HuH-7 (cell line): ENCODE data around the gene TUBB4A.
"Not testable (repeated sequence)": the region's sequence is repeated elsewhere in the genome, so short reads cannot be mapped to it uniquely, and the experiment has no call there.

Experiments used
- DNase-seq: peaks from one replicate; pipeline ENCODE4 v3.0.0; 2011; ENCODE audit warnings: low spot score

TUBB4A gene

DNA sequence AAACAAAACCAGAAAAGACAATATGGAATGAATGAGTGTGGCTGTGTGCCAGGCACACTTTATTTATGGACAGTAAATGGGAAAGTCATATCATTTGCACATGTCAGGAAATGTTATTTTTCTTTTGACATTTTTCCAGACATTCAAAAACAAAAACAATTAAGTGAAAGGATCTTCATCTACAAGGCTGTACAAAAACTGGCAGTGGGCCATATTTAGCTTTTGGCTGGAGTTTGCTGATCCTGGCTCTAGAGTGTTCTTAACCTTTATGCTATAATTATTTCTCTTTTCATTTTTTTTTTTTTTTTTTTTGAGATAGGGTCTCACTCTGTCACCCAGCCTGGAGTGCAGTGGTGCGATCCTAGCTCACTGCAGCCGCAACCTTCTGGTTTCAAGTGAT, 22.2 kb upstream of the TUBB4A start:
- DNase-seq, result no peak

DNA sequence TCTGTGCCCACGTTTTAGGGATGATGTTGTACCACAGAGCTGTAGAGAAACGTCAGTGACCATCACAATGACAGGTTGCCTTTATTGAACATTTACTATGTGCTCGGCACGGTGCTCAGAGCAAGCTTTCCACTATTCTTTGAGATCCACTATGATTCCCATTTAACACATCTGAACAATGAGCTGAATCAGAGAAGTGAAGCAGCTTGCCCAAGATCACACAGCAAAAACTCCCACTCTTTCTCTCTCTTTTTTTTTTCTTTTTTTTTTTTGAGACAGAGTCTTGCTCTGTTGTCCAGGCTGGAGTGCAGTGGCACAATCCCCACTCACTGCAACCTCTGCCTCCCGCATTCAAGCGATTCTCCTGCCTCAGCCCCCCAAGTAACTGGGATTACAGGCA, 20.6 kb upstream of the TUBB4A start:
- no peak for DNase-seq

DNA sequence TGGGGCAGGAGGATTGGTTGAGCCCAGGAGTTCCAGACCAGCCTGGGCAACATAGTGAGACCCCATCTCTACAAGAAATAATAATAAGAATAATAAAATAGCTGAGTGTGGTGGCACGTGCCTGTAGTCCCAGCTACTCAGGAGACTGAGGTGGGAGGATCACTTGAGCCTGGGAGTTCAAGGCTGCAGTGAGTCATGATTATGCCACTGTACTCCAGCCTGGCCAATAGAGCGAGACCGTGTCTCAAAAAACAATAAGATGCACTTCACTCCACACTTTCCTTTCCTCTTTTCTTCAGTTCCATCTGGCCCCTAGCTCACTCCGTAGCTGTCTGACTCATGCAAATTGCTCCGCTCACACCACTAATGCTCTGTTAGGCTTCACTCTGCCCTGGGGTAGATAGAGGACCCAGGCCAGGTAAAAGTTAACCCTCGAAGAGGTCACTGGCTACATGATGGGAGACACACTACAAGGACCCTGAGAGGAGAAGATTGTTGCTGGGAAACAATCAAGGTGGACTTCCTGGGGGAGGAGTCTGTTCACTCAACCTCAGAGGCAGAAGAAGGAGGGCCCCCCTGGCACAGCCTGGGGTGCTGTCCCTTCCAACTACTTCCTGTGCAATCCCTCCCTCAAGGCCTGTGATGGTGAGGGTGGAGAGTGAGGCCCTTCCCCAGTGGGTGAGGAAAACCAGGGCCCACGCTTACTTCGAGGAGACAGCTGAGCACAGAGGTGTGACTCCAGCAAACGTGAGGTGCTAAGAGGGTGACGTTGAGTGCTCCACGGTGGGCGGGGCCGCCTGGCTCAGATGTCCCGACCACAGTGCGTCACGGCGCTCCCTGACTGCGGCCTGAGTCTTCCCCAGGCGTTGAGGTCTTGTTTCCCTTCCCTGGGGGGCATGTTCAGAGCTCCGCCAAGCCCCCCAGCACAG, 19.9 kb upstream of the TUBB4A start:
- no peak for DNase-seq

DNA sequence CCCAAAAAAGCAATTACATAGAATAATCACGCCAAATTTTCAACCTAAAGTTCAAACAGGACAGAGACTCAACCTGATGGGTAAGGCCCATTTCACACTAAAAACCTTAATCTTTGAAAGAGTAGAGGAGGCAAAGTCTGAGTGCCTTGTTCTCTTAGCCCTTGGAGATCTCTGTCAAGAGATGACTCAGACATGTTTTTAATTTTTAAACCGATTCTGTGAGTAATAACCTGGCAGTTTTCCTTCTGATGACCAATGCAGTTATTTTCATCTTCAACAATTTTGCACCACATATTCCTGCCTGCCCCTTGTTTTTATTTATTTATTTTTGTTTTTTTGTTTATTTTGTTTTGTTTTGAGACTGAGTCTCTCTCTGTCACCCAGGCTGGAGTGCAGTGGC, 17.2 kb upstream of the TUBB4A start:
- DNase-seq, result no peak

DNA sequence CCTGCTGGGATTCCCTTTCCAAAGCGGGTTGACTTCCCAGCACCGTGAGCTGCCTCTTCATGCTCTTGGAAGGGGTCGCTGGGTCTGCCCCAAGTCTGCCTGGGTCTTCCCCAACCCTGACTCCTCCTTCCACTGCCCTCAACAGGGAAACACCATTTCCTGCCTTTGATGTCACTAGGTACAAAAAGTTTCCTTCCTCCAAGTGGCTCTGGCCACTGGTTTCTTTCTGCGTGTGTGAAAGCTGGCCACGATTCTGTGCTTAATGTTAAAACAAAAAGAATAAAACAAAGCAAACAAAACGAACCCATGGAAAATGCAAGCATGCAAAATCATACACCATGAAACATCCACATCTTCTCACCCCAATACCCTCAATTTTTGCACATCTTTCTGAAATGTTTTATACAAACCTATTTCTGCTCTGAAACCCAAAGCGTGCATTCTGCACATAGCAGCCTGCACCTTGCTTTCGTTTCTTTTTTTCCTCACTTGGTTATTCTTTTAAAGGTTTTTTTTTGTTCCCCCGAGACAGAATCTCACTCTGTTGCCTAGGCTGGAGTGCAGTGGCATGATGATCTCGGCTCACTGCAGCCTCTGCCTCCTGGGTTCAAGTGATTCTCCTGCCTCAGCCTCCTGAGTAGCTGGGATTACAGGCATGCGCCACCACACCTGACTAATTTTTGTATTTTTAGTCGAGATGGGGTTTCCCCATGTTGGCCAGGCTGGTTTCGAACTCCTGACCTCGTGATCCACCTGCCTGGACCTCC, 16.2 kb upstream of the TUBB4A start:
- DNase-seq, result no peak

DNA sequence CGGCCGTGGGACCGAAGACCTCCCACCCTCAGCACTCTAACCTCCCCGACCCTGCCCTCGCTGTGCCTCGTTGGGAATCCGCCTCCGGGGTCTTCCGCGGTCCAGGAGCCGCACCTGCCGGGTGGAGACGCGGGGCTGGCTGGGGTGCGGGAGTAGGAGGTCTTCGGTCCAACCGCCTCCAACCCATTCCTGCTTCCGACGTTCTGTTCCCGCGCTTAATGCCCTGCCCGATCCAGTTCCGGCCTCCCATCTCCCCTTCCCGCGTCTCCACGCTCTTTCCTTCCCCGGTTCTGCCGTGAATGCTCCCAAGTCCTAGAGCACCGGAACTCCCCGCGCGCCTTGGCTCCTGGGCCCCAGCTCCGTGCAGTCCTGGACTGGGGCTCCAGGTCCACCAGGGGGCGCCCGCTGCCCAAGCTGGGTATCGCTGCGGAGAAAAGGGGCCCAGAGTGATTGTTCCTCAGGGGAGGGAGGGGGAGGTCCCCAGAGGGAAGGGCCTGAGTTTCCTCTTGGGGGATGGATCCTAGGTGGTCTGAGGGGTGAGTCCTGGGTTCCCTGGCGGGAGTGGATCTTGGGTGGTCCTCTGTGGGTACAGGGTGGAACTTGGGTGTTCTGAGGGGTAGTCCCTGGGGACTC, 14.7 kb upstream of the TUBB4A start:
- DNase-seq, result peak; percentile 84

DNA sequence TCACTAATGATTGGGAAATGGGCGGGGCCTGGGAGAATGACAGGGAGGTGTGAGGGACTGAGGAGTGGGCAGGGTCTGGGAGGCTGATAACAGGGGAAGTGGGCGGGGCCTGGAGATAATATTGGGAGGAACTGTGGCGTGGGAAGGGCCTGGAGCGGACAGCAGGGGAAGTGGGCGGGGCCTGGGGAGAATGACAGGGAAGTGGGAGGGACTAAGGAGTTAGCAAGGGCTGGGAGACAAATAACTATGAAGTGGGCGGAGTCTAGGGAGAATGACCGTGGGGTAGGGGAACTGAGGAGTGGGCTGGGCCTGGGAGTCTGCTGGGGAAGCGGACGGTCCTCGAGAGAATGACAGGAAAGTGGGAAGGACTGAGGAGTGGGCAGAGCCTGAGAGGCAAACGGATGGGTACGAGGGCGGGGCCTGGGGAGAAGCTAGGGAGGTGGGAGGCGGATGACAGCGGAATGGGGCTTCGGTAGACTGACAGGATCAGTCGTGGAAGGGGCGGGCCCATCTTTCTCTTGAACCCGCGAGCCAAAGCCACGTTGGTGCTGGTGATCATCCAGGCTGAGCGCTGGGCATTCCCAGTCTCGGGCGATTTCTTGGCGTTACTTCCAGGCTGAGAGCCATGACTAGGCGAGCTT, 14.0 kb upstream of the TUBB4A start:
- peak; percentile 71 for DNase-seq

DNA sequence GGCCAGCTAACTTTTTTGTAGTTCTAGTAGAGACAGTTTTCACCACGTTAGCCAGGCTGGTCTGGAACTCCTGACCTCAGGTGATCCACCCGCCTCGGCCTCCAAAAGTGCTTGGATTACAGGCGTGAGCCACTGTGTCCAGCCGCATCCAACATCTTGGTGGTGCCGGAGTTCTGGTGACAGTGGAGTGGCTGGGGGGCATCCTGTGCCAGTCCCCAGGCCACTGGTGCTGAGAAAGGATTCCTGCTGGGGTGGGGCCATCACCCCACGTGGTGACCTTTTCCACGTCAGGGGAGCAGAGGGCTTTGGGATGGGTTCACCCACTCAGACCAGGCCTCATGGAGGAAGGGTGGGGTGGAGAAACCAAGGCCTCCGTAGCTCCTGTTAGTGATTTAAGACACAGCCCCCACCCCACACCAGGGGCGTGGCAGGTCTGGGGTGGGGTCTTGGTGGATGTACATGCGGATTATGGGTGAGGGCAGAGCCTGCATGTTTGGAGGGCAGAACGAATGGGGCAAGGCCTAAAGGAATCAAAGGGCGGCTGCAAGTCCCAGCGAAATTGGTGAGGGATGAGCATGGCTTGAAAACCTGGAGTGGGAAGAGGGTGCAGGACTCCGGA, 12.9 kb upstream of the TUBB4A start:
- no peak for DNase-seq

DNA sequence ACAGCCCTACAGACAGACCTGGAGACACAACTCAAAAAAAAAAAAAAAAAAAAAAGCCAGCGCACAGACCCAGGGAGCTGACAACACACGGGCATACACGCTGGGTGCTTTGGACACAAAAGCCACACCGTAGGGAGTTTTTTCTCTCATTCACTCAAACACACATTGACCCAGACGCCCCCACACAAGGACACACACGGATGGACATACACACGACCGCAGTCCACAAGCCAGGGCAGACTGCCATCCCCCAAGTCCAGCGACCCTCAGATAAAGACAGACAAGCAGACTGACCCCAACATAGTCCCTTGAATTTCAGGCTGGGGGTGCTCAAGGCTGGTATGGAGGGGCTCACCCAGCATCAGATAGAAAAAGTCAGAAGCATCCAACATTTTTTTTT, 12.0 kb upstream of the TUBB4A start:
- no peak for DNase-seq

DNA sequence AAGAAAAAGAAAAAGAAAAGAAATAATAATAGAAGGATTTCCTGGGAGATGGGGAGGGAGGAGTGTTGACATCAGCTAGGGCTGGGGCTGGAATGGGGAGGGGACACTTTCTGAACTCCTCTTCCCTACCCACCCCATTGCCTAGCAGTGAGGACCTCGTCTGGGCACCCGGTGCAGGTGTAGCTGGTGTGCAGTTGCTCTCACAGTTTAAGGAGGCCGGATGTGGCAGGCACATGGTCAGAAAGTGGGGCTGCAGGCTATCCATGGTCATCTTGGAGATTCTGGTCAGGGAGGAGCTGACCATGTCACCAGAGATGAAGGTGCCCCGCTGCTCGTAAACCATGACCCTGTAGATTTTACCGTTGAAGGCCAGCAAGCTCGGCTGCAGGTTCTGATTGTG, 8.5 kb upstream of the TUBB4A start:
- DNase-seq, result no peak

DNA sequence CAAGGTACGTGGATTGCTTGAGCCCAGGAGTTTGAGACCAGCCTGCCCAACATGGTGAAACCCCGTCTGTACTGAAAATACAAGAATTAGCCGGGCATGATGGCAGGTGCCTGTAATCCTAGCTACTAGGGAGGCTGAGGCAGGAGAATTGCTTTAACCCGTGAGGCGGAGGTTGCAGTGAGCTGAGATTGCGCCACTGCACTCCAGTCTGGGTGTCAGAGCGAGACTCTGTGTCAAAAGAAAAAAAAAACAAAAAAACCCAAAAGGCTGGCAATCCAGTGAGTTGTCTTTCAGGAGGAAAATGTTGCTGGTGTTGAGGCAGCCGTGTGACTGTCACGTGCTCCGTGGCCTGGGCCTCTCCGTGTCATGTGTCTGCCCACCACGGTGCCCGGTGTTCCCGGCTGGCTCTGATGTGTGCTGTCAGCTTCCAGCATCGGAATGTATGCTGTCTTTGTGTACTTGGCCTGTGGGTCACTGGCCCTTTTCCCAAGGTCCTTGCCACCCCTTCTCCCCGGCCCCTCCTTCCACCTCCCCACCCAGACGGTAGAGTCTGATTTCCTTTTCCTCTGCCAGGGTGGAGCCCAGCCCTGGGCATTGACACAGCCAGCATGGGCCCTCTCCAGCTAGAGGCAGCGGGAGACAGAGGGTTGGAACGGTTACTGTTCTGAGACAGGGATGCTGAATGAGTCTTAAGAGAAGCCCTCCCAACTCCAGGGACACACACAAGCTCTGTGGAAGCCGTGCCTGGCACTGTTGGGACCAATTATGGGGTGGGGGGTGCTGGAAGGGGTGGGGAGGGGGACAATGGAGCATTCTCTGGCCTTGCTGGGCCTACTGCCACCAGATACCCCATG, 7.2 kb upstream of the TUBB4A start:
- DNase-seq, result no peak

DNA sequence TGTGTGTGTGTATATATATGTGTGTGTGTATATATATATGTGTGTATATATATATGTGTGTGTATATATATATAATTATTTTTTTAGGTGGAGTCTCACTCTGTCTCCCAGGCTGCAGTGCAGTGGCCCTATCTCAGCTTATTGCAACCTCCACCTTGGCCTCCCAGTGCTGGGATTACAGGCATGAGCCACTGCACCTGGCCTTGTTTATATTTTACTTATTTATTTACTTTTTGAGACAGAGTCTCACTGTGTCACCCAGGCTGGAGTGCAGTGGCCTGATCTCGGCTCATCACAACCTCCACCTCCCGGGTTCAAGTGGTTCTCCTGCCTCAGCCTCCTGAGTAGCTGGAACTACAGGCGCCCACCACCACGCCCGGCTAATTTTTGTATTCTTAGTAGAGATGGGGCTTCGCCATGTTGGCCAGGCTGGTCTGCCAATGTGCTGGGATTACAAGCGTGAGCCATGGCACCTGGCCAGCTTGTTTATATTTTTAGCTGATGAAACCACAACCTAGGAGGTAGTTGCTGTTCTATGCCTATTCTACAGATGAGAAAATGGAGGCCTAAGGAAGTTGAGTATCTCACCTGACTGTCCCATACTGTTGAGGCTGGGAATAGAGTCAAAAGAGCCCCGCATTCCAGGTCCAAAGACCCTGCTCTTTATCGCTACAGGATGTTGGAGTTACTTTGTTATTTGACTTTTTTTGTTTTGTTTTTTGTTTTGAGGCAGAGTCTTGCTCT, 6.1 kb upstream of the TUBB4A start:
- DNase-seq, result not testable (repeated sequence)

DNA sequence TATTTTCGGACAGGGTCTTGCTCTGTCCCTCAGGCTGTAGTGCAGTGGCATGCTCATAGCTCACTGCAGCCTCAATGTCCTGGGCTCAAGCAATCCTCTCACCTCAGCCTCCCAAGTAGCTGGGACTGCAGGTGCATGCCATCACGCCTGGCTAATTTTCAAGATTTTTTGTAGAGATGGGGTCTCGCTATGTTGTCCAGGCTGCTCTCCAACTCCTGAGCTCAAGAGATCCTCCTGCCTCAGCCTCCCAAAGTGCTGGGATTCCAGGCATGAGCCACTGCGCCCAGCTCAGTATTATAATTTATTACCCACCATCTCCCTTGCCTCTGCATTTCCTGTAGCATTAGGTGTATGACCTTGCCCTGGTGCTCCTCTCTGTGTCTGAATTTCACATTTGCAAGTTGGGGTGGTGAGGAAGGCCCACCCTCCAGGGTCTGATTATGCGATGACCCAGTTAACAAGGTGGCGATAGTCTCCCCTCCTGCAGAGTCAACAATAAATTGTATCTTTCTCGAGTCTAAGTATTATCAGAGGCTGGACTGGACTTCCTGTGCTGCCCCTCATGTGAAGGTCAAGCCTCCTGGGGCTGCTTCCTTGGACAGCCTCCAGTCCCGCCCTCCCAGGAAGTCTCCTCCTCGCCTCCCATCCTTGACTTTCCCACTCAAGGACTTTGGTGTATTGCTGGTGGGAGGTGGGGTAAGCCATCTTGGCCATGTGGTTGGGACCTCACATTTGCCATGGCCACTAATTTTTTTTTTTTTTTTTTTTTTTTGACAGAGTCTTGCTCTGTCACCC, 1.5 kb upstream of the TUBB4A start:
- no peak for DNase-seq

DNA sequence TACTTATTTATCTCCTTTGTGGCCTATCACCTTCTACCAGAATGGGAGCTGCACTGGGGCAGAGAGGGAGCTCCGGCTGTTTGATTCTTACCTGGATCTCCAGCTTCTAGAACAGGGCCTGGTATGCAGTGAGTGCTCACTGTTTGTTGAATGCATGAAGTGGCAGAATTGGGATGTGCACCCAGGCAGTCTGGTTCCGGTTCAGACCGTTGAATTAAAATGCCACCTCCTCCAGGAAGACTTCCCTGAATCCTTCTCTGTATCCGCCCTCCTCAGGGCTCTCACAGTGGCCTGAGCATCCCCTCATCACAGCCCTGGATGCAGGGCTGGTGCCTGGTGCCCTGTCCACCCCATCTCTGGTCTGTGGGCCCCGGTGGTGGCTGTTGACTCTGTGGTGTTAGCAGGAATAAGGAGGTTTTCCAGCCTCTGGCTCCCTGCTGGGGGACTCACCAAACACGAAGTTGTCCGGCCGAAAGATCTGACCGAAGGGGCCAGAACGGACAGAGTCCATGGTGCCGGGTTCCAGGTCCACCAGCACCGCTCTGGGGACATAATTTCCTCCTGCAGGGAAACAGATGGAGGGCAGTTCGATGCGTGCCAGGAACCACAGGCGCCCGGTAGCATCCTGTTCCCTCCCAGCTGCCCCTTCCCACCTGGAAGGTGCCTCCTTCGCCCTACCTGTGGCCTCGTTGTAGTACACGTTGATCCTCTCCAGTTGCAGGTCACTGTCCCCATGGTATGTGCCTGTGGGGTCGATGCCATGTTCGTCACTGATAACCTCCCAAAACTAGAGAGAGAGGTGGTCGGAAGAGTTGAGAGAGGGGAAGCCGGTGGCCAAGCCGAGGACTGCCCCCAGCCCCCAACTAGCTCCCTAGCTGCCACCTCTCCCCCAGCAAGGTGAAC, 1.0 kb downstream of the TUBB4A start:
- no peak for DNase-seq

DNA sequence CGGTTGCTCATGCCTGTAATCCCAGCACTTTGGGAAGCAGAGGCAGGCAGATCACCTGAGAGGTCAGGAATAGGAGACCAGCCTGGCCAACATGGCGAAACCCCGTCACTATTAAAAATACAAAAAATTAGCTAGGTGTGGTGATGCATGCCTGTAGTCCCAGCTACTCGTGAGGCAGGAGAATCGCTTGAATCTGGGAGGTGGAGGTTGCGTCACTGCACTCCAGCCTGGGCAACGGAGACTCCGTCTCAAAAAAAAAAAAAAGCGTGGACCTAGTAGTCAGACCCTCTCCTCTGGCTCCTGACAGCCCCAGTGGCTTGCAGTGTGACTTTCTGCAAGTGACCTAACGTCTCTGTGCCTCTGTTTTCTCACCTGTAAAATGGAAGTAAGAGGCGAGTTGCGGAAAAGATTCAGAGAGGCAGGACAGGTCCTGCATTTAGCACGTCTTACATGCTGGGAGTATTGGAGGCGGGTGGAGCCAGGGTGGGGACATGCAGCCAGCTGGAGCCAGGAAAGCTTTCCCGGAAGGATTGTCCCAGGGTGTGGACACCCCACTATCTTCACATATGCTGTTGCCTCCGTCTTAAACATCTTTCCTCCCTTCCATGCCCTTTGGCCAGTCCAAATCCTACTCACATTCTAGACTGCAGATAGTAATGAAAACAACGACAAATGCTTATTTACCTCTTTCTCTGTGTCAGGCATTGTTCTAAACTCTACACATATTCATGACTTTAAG, 2.9 kb downstream of the TUBB4A start:
- no peak for DNase-seq

DNA sequence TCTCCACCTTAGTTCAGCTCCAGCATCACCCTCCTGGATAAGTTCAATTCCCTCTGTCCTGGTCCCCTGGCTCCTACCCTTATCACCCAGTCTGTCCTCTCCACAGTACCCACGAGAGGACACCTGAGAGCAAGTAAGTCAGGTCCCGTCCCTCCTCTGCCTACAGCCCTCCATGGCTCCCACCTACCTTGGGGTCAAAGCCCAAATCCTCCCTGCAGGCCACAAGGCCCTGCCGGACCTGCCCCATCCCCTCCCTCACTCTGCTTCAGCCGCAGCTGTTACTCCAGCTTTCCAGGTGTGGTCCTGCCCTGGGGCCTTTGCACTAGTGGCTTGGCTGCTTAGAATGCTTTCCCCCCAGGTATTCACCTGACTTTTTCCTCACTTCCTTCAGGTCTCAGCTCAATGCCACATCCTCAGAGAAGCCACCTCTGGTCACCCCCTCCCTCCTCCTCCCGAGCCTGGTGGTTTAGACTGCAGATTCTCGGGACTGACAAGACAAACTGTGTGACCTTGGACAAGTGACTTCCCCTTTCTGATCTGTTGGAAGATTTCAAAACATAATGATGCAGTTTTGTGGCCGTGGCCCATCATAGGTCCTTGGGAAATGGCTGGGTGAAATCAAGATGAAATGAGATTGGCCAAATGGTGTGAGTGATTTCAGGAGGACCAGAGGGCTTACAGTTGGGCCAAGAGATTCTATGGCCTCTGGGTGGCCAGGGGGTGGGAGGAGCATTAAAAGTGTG, 3.6 kb downstream of the TUBB4A start:
- DNase-seq, result no peak

DNA sequence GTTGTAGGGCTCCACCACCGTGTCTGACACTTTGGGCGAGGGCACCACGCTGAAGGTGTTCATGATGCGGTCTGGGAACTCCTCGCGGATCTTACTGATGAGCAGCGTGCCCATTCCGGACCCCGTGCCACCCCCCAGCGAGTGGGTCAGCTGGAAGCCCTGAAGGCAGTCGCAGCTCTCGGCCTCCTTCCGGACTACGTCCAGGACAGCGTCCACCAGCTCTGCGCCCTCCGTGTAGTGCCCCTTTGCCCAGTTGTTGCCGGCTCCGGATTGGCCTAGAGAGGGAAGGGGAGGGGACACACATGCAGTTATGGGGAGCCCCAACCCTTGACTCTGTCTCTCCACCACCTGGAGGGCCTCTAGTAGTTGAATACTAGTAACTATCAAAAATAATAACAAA, 6.2 kb downstream of the TUBB4A start:
- no peak for DNase-seq
